ENCODE results near the gene TMEM18.

Gene TMEM18

DNA sequence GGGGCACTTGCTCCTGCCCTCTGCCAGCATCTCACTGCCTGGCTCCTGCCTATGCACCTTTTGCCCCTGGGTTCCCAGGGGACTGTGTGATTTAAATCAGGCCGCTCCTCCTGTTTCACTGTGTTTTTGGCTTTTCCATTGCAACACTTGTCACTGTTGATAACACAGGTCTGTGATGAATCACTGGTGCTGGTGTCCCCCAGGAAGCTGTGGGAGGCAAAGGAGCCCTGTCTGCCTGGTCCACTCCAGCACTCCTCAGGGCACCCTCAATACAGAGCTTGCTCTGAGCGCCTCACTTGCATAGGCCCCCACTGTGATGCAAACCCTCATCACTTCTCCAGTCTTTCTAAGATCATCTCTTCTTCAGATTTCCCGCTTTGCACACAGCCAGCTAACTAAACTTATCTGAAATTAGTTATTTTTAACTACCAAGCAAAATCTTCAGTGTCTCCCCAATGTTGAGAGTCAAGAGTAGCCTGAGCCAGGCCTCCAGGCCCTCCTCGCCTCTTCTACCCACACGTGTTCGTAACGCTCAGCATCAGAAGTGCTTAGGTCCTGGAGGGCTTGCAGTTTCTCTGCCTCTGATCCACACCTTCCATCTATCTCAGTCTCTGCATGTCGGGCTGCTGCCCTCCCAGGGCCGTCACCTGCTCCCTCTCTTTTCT, 2.8 kb downstream of the TMEM18 start:
- Histone ChIP-seq H3K27ac (no peak overlapping the region), H3K27me3 (ENCODE audit: insufficient read depth, low read depth, severe bottlenecking) (no peaks in the 10 kb centered on the region), H3K36me3 (peaks cover 46% of the 10 kb centered on the region), H3K4me3 (ENCODE audit: low read depth, low read length) (no peak overlapping the region), H3K9me3 (ENCODE audit: severe bottlenecking) (no peaks in the 10 kb centered on the region)
- TF ChIP-seq, protein P1, sequence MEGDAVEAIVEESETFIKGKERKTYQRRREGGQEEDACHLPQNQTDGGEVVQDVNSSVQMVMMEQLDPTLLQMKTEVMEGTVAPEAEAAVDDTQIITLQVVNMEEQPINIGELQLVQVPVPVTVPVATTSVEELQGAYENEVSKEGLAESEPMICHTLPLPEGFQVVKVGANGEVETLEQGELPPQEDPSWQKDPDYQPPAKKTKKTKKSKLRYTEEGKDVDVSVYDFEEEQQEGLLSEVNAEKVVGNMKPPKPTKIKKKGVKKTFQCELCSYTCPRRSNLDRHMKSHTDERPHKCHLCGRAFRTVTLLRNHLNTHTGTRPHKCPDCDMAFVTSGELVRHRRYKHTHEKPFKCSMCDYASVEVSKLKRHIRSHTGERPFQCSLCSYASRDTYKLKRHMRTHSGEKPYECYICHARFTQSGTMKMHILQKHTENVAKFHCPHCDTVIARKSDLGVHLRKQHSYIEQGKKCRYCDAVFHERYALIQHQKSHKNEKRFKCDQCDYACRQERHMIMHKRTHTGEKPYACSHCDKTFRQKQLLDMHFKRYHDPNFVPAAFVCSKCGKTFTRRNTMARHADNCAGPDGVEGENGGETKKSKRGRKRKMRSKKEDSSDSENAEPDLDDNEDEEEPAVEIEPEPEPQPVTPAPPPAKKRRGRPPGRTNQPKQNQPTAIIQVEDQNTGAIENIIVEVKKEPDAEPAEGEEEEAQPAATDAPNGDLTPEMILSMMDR (IDR thresholded peaks at IDR 0.05; ENCODE audit: low read depth, low read length) = no peak
- no peak for DNase-seq

DNA sequence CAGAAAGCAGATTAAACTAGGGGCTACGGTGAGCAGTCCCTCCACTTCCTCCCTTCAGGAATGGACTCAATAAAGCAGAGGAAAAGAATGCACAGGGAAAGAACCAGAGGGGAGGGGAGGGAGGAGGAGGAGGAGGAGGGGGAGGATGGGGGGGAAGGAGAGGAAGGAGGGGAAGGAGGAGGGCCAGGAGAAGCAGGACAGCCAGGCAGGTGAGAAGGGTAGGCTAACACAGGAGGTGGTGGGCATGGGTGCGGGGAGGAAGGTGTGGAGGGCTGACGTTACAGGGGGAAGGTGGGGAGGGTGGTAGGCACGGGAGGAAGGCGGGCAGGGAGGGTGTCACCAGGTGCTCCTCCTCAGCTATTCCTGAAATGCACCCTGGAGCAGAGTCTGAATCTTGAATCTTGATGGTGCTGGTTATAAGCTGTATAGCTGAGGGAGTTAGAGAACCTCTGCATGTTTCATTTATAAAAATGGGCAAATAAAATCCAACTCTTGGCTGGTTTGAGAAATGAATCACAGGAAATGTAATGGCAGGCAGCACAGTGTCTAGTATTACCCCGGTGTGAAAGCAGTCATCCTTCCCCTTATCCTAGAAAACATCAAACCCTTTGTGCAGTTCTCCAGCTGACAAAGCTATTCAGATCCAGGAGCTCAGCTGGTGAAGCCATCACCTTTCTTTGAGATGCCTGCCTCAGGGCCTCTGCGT, 3.4 kb downstream of the TMEM18 start:
- DNase-seq = no peak
- H3K4me3 ChIP-seq (ENCODE audit: low read depth, low read length) = no peak overlapping the region
- peaks cover 53% of the 10 kb centered on the region for H3K36me3 ChIP-seq
- H3K27ac ChIP-seq = no peak overlapping the region
- no peaks in the 10 kb centered on the region for H3K9me3 ChIP-seq (ENCODE audit: severe bottlenecking)
- H3K27me3 ChIP-seq (ENCODE audit: insufficient read depth, low read depth, severe bottlenecking) = no peaks in the 10 kb centered on the region
- TF ChIP-seq, protein P1 (IDR thresholded peaks at IDR 0.05; ENCODE audit: low read depth, low read length) = no peak

DNA sequence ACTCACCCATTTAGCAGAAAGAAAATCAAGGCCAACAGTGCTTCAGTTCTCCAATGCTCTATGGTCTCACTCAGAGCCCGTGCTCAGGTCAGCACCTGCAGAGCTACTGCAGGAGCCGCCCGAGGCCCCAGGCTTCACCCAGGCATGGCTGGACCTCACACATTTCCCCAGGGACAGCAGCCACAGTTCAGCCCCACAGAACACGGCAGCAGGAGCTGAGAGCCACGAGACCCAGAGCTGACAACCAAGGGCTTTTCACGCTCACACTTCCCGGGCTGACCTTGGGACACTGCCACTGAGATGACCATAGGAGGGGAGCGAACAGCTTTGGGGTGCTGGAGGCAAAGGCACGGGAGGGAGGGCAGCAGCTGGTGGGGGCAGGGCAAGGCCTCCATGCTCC, 4.2 kb downstream of the TMEM18 start:
- Histone ChIP-seq H3K27ac (no peak overlapping the region), H3K27me3 (ENCODE audit: insufficient read depth, low read depth, severe bottlenecking) (no peaks in the 10 kb centered on the region), H3K4me3 (ENCODE audit: low read depth, low read length) (no peak overlapping the region), H3K9me3 (ENCODE audit: severe bottlenecking) (no peaks in the 10 kb centered on the region), H3K36me3 (peaks cover 60% of the 10 kb centered on the region)
- no peak for DNase-seq
- TF ChIP-seq, protein P1 (IDR thresholded peaks at IDR 0.05; ENCODE audit: low read depth, low read length) = no peak

DNA sequence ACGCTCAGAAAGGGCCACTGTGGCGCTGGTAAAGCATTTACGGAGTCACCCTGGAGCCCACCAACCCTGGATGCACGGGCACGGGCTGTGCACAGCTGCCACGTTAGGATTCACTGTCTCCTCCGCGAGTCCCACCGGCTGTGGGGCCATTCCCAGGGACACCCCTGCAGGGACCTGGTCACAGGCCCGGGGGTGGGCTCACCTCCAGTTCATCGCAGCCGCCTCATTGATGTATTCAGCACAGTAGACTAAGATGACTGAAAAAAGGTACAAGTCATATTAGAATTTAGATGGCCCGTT, 4.7 kb downstream of the TMEM18 start:
- Histone ChIP-seq H3K9me3 (ENCODE audit: severe bottlenecking) (no peaks in the 10 kb centered on the region), H3K27me3 (ENCODE audit: insufficient read depth, low read depth, severe bottlenecking) (no peaks in the 10 kb centered on the region), H3K4me3 (ENCODE audit: low read depth, low read length) (no peak overlapping the region), H3K36me3 (peaks cover 64% of the 10 kb centered on the region), H3K27ac (no peak overlapping the region)
- TF ChIP-seq, protein P1 (IDR thresholded peaks at IDR 0.05; ENCODE audit: low read depth, low read length) = no peak
- DNase-seq = no peak

DNA sequence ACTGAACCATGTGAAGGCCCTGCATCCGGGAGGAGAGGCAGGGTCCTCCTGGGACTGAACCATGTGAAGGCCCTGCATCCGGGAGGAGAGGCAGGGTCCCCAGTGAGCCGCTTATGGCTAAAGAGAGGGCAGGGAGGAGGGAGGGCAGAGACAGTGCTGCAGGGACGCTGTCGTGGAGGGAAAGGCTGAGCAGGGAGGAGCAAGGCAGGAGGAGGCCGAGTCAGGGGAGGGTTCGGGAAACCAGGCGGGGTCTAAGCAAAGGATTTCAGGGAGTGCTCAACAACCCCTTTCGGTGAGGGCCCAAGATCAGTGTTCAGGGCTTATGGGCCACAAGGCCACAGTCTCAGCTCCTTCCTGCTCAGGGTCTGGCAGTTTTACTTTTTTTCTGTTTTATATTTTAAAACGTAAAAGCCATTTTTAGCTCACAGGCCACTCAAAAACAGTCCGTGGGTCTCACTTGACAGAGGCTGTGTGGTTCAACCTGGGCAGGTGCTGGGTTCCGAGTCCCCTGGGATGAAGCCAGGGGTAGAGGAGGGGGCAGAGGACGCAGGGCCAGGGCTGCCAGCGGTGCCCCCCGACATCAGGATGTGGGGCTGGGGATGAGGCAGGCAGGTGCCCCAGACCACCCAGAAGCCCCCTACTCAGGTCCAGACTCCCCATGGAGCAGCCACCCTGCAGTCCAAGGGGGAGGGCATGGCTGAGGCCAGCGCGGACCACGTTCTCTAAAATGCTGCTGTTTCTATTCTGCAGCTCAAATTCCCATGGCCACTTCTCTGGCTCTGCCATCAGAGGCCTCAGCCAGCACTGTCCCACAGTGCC, 5.2 kb downstream of the TMEM18 start:
- peaks cover 66% of the 10 kb centered on the region for H3K36me3 ChIP-seq
- H3K4me3 ChIP-seq (ENCODE audit: low read depth, low read length) = no peak overlapping the region
- DNase-seq = no peak
- no peaks in the 10 kb centered on the region for H3K27me3 ChIP-seq (ENCODE audit: insufficient read depth, low read depth, severe bottlenecking)
- no peak overlapping the region for H3K27ac ChIP-seq
- H3K9me3 ChIP-seq (ENCODE audit: severe bottlenecking) = no peaks in the 10 kb centered on the region
- TF ChIP-seq, protein P1 (IDR thresholded peaks at IDR 0.05; ENCODE audit: low read depth, low read length) = no peak

All from WERI-Rb-1 (cell line).